Esophagus mucosa (tissue), 1 donor: ENCODE data around the gene PROZ. TPM values are rescaled to one million over a fixed set of nuclear protein-coding genes. Genes with fewer than 3 reads are reported as not detected.
"Not testable (repeated sequence)": the region's sequence is repeated elsewhere in the genome, so short reads cannot be mapped to it uniquely, and the experiment has no call there.

ENCODE experiments used
- ATAC-seq: fragments of 200-7000 bp; cut with Tn5 transposase; one replicate; pipeline ENCODE4 v1.9.1; 2020
- total RNA-seq: library from RNA; stranded (reverse); gene quantifications from one replicate; pipeline ENCODE4 v1.2.4, GENCODE V29; 2023
- donor health status: DM: yes; HTN: yes; CAD: no.

The PROZ gene
- total RNA-seq, 1 donor from 2014 or later, result not detected

- ATAC-seq, result no peak
Measured at GRCh38 chr13:113158946-113159345, 498 bp downstream of the PROZ start.

GRCh38 chr13:113159701-113160100 lies 1.3 kb downstream of the PROZ start:
- ATAC-seq, result no peak

GRCh38 chr13:113160983-113161382 lies 2.5 kb downstream of the PROZ start:
- ATAC-seq, result no peak

GRCh38 chr13:113161433-113161832 lies 3.0 kb downstream of the PROZ start:
- no peak for ATAC-seq

- not testable (repeated sequence) for ATAC-seq
Measured at GRCh38 chr13:113161975-113162374, 3.5 kb downstream of the PROZ start.

- peak; percentile 19 for ATAC-seq
Measured at GRCh38 chr13:113162783-113163685, 4.6 kb downstream of the PROZ start.

GRCh38 chr13:113164492-113164891 lies 6.0 kb downstream of the PROZ start:
- ATAC-seq, result no peak

- no peak for ATAC-seq
Measured at GRCh38 chr13:113166266-113166665, 7.8 kb downstream of the PROZ start.

- no peak for ATAC-seq
Measured at GRCh38 chr13:113166681-113167080, 8.2 kb downstream of the PROZ start.

GRCh38 chr13:113167155-113167554 lies 8.7 kb downstream of the PROZ start:
- no peak for ATAC-seq

GRCh38 chr13:113167575-113167974 lies 9.1 kb downstream of the PROZ start:
- ATAC-seq, result no peak

GRCh38 chr13:113168211-113168610 lies 9.8 kb downstream of the PROZ start:
- ATAC-seq, result no peak

- ATAC-seq, result no peak
Measured at GRCh38 chr13:113169277-113170272, 11.1 kb downstream of the PROZ start.

GRCh38 chr13:113170511-113170910 lies 12.1 kb downstream of the PROZ start:
- no peak for ATAC-seq

GRCh38 chr13:113171250-113172125 lies 13.0 kb downstream of the PROZ start:
- ATAC-seq, result no peak

- ATAC-seq, result no peak
Measured at GRCh38 chr13:113172419-113172926, 14.0 kb downstream of the PROZ start.

GRCh38 chr13:113176280-113176679 lies 17.8 kb downstream of the PROZ start:
- peak; percentile 79 for ATAC-seq

GRCh38 chr13:113176822-113177221 lies 18.4 kb downstream of the PROZ start:
- no peak for ATAC-seq

GRCh38 chr13:113178070-113178895 lies 19.8 kb downstream of the PROZ start:
- ATAC-seq, result no peak

GRCh38 chr13:113178896-113179167 lies 20.4 kb downstream of the PROZ start:
- no peak for ATAC-seq
